HG02885 (cell line): Measurements from ENCODE around the gene UTS2R.
"Not testable (repeated sequence)": the region's sequence is repeated elsewhere in the genome, so short reads cannot be mapped to it uniquely, and the experiment has no call there.

Experiments
- ATAC-seq: cut with Tn5 transposase; IDR thresholded peaks from one replicate; pipeline ENCODE4 v1.9.1; 2021; ENCODE audit warnings: mild to moderate bottlenecking; ENCODE audit not compliant: unreplicated experiment, poor library complexity

Gene UTS2R

DNA sequence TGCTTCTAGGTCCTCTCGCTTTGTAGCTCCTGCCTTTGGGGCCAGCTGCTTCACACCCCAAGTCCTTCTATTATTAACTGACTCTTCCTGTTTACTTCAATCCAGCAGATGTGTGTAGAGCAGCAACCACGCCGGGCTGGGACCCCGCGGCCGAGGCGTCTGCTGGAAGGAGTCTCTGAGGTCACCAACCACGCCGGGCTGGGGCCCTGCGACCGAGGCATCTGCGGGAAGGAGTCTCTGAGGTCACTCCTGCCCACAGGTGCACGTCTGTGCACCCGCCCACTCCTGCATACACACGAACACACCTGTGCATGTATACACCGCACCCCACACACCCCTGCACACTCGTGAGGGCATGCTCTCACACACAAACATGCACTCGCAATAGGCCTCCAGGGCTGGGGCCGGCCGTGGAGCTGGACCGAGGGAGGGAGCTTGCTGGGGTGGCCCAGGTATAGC lies 20.3 kb upstream of the UTS2R start:
- ATAC-seq, result no peak

DNA sequence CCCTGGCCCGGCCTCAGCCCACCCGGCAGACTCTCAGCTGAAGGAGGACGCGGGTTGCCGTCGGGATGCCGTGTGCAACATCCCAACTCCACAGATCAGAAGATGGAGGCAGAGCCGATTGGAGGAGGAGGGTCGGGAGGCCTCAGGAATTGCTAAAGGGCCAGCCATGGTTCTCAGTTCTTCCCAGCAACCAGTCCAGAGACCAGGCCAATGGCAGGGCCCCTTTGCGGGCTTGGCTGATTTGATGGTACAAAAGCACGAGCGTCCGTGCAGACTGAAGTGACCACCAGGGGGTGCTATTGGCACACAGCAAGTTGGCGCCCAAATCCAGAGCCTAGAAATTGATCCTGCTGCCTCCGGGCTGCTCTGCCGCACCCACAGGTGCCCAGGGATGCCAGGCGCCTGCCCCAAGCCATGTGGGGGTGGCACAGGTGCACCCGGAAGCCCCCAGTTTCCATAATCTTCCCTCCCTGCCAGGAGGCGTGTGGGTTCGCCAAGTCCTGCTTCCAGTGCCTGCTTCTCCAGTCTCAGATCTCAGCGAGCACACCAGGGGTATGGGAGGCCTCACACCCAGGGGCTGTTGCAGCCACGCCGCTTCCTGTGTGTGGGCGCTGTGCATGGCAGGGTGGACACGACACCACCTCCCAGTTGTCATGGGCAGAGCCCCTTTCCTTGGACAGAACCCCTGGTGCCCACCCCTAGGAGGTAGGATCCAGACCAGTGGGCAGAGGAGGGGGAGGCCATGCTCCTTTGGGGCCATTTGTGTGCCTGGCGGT lies 19.7 kb upstream of the UTS2R start:
- ATAC-seq, result peak; percentile 40

DNA sequence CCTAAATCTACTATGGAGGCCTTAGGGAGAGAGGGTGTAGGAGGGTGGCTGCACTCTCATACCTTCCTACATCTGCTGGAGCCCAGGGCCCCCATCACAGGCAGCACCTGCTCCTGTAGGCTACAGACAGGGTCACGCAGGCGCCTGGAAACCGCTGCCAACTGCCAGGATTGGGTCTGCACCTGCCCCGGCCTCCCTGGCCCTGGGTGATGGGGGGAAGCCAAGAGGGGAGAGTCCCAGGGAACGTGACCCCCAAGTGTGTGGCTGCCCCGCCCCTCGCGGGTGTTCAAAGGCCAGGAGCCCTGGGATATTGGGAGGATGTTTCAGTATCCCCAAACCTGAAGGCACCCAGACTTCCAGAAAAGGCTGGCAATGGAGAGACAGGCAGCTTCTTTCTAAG lies 18.1 kb upstream of the UTS2R start:
- ATAC-seq, result no peak

DNA sequence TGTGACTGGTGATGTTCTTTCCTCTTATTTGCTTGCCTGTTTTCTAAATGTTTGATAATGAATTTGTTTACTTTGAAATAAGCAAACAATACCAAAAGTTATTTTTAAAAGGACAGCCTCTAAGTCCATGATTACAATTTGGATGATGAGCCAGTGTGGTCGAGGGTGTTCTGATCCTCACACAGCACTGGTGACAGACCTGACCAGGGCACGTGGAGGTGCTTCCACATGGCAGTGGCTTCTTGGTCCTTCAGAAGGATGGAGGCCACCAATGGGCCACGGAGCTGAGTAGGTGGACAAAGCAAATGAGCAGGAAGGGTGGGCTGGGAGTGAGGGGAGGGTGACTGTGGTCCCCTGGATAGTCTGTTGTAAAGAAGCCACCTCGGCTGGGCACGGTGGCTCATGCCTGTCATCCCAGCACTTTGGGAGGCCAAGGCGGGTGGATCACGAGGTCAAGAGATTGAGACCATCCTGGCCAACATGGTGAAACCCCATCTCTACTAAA lies 16.7 kb upstream of the UTS2R start:
- ATAC-seq, result no peak

DNA sequence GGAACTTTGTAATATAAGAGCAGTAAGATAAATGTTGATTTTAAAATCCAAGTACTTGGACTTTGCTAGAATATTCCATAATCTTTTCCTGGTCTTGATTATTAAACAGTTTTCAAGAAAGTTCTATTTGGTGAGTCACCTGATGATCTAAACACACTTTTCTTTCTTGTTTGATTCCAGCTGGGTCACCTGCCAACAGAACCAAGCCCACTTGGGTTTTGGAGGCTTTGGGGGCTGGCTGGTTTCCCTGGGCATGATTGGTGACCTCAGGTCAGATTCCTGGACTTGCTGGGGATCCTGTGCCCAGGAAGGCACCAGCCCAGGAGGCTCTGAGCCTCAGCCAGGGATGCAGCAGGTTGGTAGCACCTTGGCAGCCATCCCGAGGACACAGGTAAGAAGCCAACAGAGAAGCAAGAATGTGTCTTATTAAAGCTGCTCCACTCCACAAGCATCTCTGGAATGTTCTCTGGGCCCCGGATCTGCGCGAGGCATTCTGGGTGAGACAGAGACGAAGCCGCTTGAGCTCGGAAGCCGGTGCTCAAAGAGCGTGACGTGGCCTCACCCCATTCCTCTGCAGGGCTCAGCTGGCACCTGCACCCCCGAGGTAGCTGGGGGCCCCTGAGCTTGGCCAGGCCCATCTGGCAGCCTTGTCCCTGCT lies 15.7 kb upstream of the UTS2R start:
- no peak for ATAC-seq

DNA sequence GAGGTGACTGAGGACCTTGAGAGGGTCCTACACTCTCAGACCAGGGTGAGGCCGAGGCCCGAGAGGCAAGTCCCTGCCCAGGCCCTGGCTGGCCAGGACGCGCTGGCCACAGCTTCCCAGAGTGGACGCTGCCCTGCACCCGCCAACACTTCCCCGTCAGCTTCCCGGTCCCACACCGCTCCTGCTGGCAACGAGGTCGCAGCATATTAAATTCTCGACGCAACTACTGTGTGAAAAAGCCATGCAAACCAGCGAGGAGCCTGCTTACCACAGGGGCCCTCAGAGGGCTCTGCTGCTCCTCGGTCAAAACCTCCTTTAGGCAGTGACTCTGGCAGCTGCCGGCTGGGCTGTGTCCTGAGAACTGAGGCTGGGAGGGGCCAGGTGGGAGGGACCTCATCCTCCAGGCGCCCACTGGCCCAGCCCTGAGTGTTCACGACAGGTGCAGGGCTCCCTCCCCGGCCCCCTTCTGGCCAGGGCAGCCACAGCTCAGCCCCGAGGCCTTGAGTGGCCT lies 14.7 kb upstream of the UTS2R start:
- ATAC-seq, result no peak

DNA sequence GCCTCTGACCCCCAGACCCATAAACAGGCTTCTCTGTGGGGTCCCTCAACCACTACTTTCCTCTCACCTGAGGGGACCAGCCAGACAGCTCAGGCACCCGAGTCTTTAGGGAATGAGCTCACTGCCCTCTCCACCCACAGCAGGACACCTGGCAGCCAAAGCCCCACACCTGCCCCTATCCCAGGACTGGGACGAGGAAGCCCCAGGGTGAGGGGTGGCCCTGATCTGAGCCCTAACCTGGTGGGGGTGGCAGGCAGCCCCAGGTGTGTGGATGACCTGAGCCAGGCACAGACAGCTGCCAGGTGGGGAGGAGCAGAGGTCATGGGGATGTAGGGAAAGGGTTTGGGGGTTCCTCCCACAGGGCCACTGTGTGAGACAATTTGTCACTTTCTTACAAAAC lies 14.2 kb upstream of the UTS2R start:
- no peak for ATAC-seq

DNA sequence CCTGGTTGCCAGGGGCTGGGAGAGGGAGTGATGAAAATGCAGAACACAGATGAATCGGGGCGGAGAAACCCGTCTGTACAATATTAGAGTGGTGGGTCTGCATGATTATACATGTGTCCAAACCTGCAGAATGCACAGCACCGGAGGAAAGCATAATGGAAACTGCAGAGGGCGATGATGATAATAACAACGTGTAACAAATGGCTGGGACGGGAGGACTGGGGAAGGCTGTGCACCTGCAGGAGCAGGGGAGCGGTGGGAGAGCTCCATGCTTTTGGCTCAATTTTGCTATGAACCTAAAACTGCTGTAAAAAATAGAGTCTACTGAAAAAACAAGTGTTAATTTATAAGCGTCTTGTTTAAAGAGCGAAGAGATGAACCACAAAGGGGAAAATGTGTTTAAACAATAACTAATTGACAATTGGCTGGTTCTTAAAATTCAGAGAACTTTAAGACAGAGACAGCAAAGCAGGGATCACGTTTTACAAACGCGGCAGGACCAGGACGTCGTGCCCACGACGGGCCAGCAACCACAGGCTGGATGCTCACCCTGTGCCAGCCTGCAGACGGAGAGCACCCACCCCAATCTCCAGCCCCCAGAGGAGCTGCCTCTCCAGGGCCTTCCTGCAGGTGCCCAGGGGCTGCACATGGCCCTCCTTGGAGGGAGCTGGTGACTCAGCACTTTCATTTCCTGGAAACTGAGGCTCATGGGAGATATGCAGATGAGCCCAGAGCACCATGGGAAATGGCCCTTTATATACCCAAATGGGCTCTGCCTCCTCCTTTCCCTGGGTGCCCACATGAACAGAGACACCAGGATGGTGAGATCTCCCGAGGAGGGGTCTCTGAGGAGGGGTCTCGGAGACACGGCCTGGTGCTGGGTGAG lies 12.9 kb upstream of the UTS2R start, which contains the start of gene TEX19:
Gene TEX19 (plus strand): TSS at position 783 of the 886 bp plus-strand sequence. CDS start 2,904 bp downstream, outside the sequence.
- no peak for ATAC-seq

DNA sequence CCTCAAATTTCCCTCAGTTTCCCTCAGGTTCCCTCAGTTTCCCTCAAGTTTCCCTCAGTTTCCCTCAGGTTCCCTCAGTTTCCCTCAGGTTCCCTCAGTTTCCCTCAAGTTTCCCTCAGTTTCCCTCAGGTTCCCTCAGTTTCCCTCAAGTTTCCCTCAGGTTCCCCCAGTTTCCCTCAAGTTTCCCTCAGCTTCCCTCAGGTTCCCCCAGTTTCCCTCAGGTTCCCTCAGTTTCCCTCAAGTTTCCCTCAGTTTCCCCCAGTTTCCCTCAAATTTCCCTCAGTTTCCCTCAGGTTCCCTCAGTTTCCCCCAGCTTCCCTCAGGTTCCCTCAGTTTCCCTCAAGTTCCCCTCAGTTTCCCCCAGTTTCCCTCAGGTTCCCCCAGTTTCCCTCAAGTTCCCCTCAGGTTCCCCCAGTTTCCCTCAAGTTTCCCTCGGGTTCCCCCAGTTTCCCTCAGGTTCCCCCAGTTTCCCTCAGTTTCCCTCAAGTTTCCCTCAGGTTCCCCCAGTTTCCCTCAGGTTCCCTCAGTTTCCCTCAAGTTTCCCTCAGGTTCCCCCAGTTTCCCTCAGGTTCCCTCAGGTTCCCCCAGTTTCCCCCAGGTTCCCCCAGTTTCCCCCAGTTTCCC lies 12.0 kb upstream of the UTS2R start:
- not testable (repeated sequence) for ATAC-seq

DNA sequence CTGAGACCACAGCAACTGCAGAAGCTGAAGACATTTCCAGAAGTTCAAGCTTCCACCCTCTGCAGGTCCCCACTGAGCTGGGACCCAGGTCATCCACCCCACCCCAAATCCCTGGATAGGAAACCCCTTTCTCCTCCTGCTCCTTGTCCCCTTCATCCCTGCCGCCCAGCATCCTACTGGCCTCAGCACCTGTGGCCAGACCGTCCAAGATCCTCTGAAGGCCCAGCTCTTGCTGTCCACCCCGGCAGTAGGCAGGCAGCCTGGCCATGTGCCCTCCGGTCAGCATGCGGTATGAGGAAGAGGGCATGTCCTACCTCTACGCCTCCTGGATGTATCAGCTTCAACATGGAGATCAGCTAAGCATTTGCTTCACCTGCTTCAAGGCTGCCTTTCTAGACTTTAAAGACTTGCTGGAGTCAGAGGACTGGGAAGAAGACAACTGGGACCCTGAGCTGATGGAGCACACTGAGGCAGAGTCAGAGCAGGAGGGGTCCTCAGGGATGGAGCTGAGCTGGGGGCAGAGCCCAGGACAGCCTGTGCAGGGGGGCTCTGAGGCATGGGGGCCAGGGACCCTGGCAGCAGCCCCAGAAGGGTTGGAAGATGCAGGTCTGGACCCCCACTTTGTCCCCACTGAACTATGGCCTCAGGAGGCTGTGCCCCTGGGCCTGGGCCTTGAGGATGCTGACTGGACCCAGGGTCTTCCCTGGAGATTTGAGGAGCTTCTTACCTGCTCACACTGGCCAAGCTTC lies 9.5 kb upstream of the UTS2R start:
- no peak for ATAC-seq

DNA sequence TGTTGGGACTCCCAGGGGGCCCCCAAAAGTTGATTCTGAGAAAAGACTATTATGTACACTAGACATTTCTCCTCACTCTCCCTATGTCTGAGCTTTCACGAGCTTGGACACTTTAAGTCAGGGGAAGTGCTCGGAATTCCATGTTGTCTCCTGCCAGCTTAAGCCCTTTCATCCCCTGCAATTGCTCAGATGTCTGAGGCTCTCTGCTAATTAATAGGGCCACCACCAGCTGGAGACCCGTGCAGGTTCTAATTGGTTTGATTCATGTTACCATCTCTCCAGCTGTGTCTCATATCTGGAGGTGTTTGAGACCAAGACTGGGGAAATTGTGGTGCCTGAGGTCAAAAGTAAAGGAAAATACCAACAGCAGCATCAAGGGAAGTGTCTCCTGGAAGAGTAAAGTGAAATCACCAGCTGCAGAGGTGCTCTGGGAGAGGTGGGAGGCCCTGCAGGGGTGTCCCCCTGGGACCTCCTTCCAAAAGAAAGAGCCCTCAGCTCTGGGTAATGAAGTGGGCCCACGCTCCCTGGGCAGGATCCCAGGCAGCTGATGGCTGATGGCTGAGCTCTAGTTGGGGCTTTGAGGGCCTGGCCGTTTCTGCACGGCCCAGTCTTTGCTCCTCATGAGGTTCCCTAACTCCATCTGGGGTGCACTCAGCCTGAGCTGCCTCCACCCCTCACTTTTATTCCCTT lies 5.8 kb upstream of the UTS2R start:
- no peak for ATAC-seq

DNA sequence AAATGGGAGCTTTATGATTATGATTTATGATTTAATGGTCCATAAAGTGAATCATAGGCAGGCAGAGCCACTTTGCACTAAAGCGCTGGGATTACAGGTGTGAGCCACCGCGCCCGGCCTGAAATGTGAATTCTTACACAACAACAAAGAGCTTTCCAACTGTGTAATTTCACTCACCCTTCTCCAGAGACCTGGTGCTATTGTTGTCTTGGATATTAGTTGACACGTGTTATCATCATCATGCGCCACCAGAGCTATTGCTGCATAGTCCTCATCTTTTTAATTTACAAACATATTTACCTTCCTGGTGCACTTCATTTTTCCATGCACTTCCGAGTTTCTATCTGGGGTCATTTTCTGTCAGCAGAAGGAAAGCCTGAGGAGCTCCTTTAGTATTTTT lies 4.8 kb upstream of the UTS2R start:
- ATAC-seq, result no peak

DNA sequence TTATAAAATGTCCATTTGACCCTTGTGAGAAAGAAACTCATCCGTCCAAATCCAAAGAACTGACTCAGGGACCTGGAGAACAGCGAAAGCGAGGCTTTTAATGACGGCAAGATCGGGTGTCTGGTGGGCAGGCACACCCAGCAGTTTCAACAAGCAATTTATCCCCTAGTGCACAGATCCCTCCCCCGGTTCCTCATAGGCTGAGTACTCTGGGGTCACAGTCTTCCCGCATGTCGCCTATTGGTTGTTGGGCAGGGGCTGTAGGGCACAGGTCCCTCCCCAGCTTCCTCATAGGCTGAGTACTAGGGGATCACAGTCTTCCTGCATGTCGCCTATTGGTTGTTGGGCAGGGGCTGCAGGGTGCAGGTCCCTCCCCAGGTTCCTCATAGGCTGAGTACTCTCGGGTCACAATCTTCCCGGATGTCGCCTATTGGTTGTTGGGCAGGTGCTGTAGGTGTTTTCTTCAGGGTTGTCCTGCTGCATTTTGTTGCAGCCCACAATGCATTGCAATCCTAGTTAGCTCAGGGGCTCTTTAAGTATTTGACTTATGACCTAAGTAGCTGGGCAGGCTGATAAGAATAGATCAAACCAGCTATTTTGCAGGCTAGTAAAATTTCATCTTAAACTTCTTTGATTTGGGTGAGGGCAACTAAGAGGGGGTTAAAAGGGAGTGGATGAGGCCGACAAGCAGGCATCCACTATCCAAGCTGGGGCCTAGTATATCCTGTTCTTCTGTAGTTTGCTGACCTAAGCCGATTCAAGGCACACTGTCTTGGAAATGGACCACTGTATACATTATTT lies 3.6 kb upstream of the UTS2R start:
- no peak for ATAC-seq

DNA sequence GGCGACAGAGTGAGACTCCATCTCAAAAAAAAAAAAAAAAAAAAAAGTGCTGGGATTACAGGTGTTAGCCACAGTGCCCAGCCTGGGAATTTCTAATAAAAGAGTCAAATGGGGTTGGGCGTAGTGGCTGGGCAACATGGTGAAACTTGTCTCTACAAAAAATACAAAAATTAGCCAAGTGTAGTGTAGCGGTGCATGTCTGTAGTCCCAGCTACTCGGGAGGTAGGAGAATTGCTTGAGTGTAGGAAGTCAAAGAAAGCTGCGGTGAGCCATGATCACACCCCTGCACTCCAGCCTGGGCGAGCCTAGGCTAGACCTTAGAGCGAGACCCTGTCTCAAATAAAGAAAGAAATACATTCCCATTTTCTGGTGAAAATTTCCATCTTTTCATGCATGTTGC lies 2.4 kb upstream of the UTS2R start:
- ATAC-seq, result no peak

DNA sequence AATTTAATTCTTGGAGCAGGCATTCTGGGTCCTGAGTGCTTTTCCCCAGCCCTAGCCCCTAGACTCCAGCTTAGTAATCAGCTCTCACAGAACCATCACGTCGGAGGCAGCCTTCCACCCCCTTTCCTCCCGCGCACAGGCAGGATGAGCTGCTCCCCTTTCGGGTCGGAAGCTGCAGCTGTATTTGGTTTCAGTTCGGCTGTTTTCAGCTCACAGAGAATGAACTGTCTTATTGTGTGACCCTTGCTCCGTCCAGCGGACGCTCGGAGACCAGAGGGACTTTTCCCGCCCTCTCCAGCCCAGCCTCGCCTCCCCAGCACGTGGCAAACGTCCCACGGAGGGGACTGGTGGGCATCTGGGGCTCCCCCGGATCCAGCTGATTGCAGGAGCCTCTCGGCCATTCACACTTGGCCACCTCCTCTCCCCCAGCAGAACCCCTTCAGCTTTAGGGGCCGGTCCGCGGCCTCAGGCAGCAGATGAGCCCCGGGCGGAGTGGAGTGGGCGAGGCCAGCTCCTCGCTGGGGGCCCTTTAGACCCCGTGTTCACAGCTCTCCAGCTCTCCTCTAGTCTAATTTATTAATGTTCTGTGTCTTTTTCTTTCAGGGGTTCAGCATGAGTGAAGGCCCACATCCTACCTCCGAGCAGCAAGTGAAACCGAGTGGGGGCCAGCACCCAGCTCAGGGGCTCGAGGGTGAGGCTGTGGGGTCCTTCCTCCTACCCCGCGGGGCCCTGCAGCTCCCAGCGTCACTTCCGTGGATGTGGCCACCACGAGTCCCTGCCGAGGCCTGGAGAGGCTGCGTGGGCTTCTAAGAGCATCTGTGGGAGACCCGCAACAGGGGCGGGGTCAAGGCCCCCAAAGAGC lies 863 bp upstream of the UTS2R start:
- ATAC-seq, result no peak

DNA sequence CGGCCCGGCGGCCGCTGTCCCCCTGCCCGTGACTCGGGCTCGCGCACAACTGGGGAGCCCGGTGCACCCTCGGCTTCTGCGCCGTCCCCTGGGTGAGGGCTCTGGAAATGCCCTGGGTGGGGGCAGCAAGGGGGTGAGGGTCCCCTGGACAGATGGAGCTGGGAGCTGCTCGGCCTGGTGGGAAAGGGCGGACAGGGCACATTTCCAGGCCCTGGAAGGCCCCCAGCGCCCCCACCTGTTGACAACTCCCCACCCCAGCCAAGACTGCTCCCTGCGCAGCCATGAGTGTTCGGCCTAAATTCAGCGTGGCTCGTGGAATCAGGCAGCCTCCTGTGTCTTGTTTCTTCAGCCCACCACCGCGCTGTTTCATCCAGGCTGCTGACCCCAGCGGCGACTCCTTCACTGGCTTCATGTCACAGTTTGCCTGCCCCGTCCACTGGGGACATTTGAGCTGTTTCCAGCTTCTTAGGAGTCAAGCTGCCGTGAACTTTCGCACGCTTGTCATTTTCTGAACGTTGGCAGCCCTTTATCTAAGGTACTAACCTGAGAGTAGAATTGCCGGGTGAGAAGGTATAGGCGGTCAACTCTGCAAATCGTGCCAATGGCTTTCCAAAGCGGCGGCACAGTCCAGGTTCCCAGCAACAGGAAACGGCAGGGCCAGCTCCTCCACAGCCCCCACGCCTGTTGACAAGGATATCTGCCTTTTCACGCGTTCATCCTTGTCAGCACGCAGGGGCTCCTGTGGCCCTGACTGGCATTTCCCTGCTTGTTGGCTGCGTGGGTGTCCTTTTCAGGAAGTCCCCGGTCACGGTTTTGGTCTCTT lies 895 bp downstream of the UTS2R start:
- no peak for ATAC-seq
